ENCODE results near the gene FRMPD3.

The FRMPD3 gene

GRCh38 chrX:107477406-107477805 is 28.0 kb downstream of the FRMPD3 start:
- Histone ChIP-seq H3K9me3 (no peaks in the 10 kb centered on the region), H3K4me1 (ENCODE audit: control insufficient read depth in 1 of 2, insufficient read depth in 1 of 2, low read depth in 1 of 2, low read length in 1 of 2) (no peaks in the 10 kb centered on the region), H3K4me3 (ENCODE audit: low read depth in 1 of 2, low read length in 1 of 2) (no peak overlapping the region), H3K27ac (no peak overlapping the region), H3K27me3 (no peaks in the 10 kb centered on the region), H3K36me3 (no peaks in the 10 kb centered on the region)
- no peak for TF ChIP-seq CTCF (IDR thresholded peaks at IDR 0.05)

- no peak for TF ChIP-seq CTCF (IDR thresholded peaks at IDR 0.05)
These were observed 30.8 kb downstream of the FRMPD3 start for GRCh38 chrX:107480272-107480671.

GRCh38 chrX:107482046-107482445 is 32.6 kb downstream of the FRMPD3 start:
- H3K36me3 ChIP-seq: no peaks in the 10 kb centered on the region
- TF ChIP-seq CTCF (IDR thresholded peaks at IDR 0.05): no peak
- H3K4me3 ChIP-seq (ENCODE audit: low read depth in 1 of 2, low read length in 1 of 2): no peak overlapping the region
- no peaks in the 10 kb centered on the region for H3K4me1 ChIP-seq (ENCODE audit: control insufficient read depth in 1 of 2, insufficient read depth in 1 of 2, low read depth in 1 of 2, low read length in 1 of 2)
- H3K9me3 ChIP-seq: no peaks in the 10 kb centered on the region
- H3K27me3 ChIP-seq: no peaks in the 10 kb centered on the region
- no peak overlapping the region for H3K27ac ChIP-seq

More at GRCh38 chrX:107480272-107480671, 30.8 kb downstream of the FRMPD3 start:
- Histone ChIP-seq H3K36me3 (no peaks in the 10 kb centered on the region), H3K4me1 (ENCODE audit: control insufficient read depth in 1 of 2, insufficient read depth in 1 of 2, low read depth in 1 of 2, low read length in 1 of 2) (no peaks in the 10 kb centered on the region), H3K27me3 (no peaks in the 10 kb centered on the region), H3K9me3 (no peaks in the 10 kb centered on the region), H3K27ac (no peak overlapping the region), H3K4me3 (ENCODE audit: low read depth in 1 of 2, low read length in 1 of 2) (no peak overlapping the region)

GRCh38 chrX:107484002-107484726 is 34.7 kb downstream of the FRMPD3 start:
- H3K36me3 ChIP-seq: no peaks in the 10 kb centered on the region
- no peaks in the 10 kb centered on the region for H3K9me3 ChIP-seq
- H3K27ac ChIP-seq: no peak overlapping the region
- no peak overlapping the region for H3K4me3 ChIP-seq (ENCODE audit: low read depth in 1 of 2, low read length in 1 of 2)
- TF ChIP-seq CTCF (IDR thresholded peaks at IDR 0.05): no peak
- no peaks in the 10 kb centered on the region for H3K4me1 ChIP-seq (ENCODE audit: control insufficient read depth in 1 of 2, insufficient read depth in 1 of 2, low read depth in 1 of 2, low read length in 1 of 2)
- no peaks in the 10 kb centered on the region for H3K27me3 ChIP-seq

GRCh38 chrX:107485013-107485412 is 35.6 kb downstream of the FRMPD3 start:
- no peak overlapping the region for H3K27ac ChIP-seq
- H3K27me3 ChIP-seq: no peaks in the 10 kb centered on the region
- no peaks in the 10 kb centered on the region for H3K4me1 ChIP-seq (ENCODE audit: control insufficient read depth in 1 of 2, insufficient read depth in 1 of 2, low read depth in 1 of 2, low read length in 1 of 2)
- no peak for TF ChIP-seq CTCF (IDR thresholded peaks at IDR 0.05)
- no peak overlapping the region for H3K4me3 ChIP-seq (ENCODE audit: low read depth in 1 of 2, low read length in 1 of 2)
- no peaks in the 10 kb centered on the region for H3K36me3 ChIP-seq
- no peaks in the 10 kb centered on the region for H3K9me3 ChIP-seq
